HCT116 (cell line): ENCODE results near the gene GOLGA1. TPM values are rescaled to one million over a fixed set of nuclear protein-coding genes. Genes with fewer than 3 reads are reported as not detected.
A peak's percentile ranks its signal among the peaks of the same experiment; 100 is the strongest.

Source experiments
- CBX3 ChIP-seq: IDR thresholded peaks from 2 replicates; pipeline ENCODE4 v1.6.1; 2012; ENCODE audit warnings: low read depth
- CEBPB ChIP-seq: IDR thresholded peaks from 2 replicates; pipeline ENCODE4 v1.6.1; 2012; ENCODE audit warnings: low read depth
- EGR1 ChIP-seq: IDR thresholded peaks from 2 replicates; pipeline ENCODE4 v1.6.1; 2012; ENCODE audit warnings: low read depth
- ELF1 ChIP-seq: IDR thresholded peaks from 2 replicates; pipeline ENCODE4 v1.6.1; 2012; ENCODE audit warnings: low read depth, borderline replicate concordance
- POLR2AphosphoS5 ChIP-seq: IDR thresholded peaks from 2 replicates; pipeline ENCODE4 v1.6.1; 2011; ENCODE audit warnings: mild to moderate bottlenecking, low read depth, low read length, moderate library complexity
- SIN3A ChIP-seq: IDR thresholded peaks from 2 replicates; pipeline ENCODE4 v1.6.1; 2012; ENCODE audit warnings: low read depth
- SRF ChIP-seq: IDR thresholded peaks from 2 replicates; pipeline ENCODE4 v1.6.1; 2012; ENCODE audit warnings: low read depth
- YY1 ChIP-seq: IDR thresholded peaks from 2 replicates; pipeline ENCODE4 v1.6.1; 2011; ENCODE audit warnings: low read length, low read depth, moderate library complexity, mild to moderate bottlenecking; ENCODE audit not compliant: insufficient replicate concordance; ENCODE audit errors: extremely low read depth
- ZNF274 ChIP-seq: fragments of 200-500 bp; sonication (Bioruptor generic); IDR thresholded peaks from 2 replicates; pipeline ENCODE4 v1.6.1; 2014; ENCODE audit warnings: mild to moderate bottlenecking, low read depth, low read length, inconsistent platforms
- total RNA-seq: library from RNA; stranded (reverse); gene quantifications from one replicate; pipeline ENCODE4 v1.2.1, GENCODE V29; 2021; ENCODE audit not compliant: unreplicated experiment
- TF ChIP-seq, protein P1 (sequence below): IDR thresholded peaks from 2 replicates; pipeline ENCODE4 v1.6.1; 2012
- TF ChIP-seq, protein P2 (sequence below): IDR thresholded peaks from 2 replicates; pipeline ENCODE4 v1.6.1; 2012
- TF ChIP-seq, protein P3 (sequence below): IDR thresholded peaks from 2 replicates; pipeline ENCODE4 v1.6.1; 2012; ENCODE audit warnings: low read depth

The GOLGA1 gene
- total RNA-seq, 1 experiment from 2014 or later: 13.1 TPM

DNA sequence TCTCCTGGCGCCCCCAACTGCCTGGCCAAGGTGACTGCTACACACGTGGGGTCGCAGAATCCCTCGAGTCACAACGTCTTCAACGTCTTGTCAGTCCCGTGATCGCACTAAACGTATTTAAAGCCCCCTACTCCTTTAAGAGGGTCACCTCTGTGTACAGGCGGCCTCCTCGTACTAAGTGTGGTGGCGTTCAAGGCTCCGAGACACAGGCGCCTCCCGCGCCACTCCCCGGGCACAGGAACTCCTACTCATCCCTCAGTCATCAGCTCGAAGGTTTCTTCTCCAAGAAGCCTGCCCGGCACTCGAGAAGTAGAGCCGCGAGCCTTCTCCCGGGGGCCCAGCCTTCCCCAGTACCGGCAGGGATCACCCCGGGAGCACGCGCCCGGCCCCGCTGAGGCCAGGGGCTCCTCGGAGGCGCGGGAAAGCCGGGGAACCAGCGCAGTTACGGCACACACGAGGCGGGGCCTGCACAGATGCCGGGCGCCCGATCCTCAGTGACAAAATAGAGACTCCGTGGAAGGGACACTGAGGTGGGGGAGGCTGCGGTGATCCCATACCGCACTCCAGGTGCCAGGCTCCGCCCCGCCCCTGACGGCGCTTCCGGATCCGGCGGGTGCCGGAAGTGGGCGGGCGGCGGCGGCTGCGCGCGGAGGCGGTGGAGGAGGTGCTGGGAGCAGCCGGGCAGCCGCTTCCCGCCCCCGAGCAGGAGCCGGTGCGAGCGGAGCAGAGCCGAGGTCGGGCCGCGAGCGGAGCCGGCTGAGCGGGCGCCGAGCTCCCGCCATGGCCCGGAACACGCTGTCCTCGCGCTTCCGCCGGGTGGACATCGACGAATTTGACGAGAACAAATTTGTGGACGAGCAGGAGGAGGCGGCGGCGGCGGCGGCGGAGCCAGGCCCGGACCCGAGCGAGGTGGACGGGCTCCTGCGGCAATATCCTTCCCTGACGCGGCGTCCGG lies 72.1 kb downstream of the GOLGA1 start (continued):
- no peak for TF ChIP-seq CEBPB
- peak; percentile 31 for TF ChIP-seq YY1
- TF ChIP-seq SIN3A: no peak
- no peak for TF ChIP-seq CBX3
- TF ChIP-seq, protein P1, sequence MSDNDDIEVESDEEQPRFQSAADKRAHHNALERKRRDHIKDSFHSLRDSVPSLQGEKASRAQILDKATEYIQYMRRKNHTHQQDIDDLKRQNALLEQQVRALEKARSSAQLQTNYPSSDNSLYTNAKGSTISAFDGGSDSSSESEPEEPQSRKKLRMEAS: no peak
- TF ChIP-seq, protein P2, sequence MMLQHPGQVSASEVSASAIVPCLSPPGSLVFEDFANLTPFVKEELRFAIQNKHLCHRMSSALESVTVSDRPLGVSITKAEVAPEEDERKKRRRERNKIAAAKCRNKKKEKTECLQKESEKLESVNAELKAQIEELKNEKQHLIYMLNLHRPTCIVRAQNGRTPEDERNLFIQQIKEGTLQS: no peak
- peak; percentile 89 for TF ChIP-seq POLR2AphosphoS5
- no peak for TF ChIP-seq ELF1
- TF ChIP-seq, protein P3, sequence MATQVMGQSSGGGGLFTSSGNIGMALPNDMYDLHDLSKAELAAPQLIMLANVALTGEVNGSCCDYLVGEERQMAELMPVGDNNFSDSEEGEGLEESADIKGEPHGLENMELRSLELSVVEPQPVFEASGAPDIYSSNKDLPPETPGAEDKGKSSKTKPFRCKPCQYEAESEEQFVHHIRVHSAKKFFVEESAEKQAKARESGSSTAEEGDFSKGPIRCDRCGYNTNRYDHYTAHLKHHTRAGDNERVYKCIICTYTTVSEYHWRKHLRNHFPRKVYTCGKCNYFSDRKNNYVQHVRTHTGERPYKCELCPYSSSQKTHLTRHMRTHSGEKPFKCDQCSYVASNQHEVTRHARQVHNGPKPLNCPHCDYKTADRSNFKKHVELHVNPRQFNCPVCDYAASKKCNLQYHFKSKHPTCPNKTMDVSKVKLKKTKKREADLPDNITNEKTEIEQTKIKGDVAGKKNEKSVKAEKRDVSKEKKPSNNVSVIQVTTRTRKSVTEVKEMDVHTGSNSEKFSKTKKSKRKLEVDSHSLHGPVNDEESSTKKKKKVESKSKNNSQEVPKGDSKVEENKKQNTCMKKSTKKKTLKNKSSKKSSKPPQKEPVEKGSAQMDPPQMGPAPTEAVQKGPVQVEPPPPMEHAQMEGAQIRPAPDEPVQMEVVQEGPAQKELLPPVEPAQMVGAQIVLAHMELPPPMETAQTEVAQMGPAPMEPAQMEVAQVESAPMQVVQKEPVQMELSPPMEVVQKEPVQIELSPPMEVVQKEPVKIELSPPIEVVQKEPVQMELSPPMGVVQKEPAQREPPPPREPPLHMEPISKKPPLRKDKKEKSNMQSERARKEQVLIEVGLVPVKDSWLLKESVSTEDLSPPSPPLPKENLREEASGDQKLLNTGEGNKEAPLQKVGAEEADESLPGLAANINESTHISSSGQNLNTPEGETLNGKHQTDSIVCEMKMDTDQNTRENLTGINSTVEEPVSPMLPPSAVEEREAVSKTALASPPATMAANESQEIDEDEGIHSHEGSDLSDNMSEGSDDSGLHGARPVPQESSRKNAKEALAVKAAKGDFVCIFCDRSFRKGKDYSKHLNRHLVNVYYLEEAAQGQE: no peak
- TF ChIP-seq ZNF274: no peak
- TF ChIP-seq EGR1: no peak
- TF ChIP-seq SRF: no peak
- TF ChIP-seq, all 23 proteins: peak for 6
